Stomach (tissue), 4 donors: ENCODE data around the gene NLN.

Source experiments
- CTCF ChIP-seq, 7 experiments: fragments of 450-650 bp in 4 of 7; fragments of 200-600 bp in 3 of 7; sonication (generic) in 3 of 7; IDR thresholded peaks; one replicate each; pipeline ENCODE4 v1.5.1; 2016 to 2019; ENCODE audit warnings: antibody characterized with exemption in 7 of 7, control low read depth in 2 of 7, mild to moderate bottlenecking in 1 of 7
- POLR2A ChIP-seq, 4 donors: fragments of 450-650 bp; IDR thresholded peaks; one replicate each; pipeline ENCODE4 v1.6.1; 2016; ENCODE audit warnings: antibody characterized with exemption in 4 of 4, control low read depth in 2 of 4, mild to moderate bottlenecking in 1 of 4, moderate library complexity in 1 of 4
- POLR2AphosphoS5 ChIP-seq, 3 donors: sonication (generic); formaldehyde crosslinking; IDR thresholded peaks; one replicate each; pipeline ENCODE4 v1.6.1; 2016; ENCODE audit warnings: antibody characterized with exemption in 3 of 3

- no peak for TF ChIP-seq CTCF (IDR thresholded peaks at IDR 0.05)
- no peak for TF ChIP-seq POLR2A (IDR thresholded peaks at IDR 0.05)
- TF ChIP-seq POLR2AphosphoS5 (IDR thresholded peaks at IDR 0.05): no peak
These were observed 49.2 kb upstream of the NLN start for GRCh38 chr5:65672796-65673195.
